ENCODE data around the gene PLPP4.

Gene PLPP4

DNA sequence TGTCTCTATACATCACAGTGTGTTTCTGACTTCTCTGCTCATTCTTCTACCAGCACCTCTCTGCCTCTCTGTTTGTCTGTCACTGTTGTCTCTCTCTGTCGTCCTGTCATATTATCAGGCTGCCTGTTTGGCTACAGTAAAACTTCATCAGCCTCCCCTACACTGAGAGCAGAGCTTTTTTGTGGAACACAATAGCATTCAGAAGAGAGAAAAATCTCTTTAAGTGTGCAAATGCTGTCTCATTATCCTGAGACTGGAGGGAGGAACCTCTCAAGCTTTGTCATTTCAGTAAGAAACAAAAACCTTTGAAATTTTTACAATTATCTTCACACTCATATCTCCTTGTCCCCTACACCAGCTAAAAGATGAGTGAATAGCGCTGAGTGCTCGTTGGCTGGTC, 148.4 kb downstream of the PLPP4 start:
- TF ChIP-seq, protein P1, sequence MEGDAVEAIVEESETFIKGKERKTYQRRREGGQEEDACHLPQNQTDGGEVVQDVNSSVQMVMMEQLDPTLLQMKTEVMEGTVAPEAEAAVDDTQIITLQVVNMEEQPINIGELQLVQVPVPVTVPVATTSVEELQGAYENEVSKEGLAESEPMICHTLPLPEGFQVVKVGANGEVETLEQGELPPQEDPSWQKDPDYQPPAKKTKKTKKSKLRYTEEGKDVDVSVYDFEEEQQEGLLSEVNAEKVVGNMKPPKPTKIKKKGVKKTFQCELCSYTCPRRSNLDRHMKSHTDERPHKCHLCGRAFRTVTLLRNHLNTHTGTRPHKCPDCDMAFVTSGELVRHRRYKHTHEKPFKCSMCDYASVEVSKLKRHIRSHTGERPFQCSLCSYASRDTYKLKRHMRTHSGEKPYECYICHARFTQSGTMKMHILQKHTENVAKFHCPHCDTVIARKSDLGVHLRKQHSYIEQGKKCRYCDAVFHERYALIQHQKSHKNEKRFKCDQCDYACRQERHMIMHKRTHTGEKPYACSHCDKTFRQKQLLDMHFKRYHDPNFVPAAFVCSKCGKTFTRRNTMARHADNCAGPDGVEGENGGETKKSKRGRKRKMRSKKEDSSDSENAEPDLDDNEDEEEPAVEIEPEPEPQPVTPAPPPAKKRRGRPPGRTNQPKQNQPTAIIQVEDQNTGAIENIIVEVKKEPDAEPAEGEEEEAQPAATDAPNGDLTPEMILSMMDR (IDR thresholded peaks at IDR 0.05; ENCODE audit: low read depth, low read length), result no peak

DNA sequence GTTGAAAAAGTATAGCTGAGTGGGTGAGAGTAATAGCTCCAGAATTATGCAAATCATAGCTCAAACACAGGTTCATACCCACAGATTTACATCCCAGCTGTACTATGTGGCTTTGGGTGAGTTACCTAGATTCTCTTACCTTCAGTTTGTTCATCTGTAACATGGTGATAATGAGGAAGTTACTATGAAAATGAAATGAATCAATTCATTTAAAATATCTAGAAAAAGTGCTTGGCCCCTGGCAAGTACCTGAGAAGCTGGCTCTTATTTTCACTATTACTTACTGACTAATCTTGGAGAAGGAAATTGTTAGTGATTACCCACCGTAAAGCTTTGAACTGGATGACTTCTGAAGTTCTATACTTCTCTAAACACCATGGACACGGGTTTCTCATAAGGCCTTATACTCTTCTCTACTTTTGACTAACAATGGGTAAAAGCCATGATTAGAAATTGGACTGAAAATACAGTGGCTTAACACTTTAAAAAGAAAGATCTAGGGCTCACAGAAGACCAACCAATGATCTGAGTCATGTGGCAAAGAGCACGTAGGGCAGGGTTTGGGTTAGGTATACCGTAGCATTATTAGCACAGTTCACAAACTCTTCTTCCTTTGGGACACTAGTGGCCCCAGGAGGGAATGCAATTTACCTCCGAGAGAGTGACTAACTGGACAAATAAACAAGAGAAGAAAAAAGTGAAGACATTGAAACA, 149.2 kb downstream of the PLPP4 start:
- no peak for DNase-seq (ENCODE audit: extremely low read depth, low read depth)
- TF ChIP-seq, protein P1 (IDR thresholded peaks at IDR 0.05; ENCODE audit: low read depth, low read length), result no peak

More for the DNA sequence above, 148.4 kb downstream of the PLPP4 start:
- no peak for DNase-seq (ENCODE audit: extremely low read depth, low read depth)

DNA sequence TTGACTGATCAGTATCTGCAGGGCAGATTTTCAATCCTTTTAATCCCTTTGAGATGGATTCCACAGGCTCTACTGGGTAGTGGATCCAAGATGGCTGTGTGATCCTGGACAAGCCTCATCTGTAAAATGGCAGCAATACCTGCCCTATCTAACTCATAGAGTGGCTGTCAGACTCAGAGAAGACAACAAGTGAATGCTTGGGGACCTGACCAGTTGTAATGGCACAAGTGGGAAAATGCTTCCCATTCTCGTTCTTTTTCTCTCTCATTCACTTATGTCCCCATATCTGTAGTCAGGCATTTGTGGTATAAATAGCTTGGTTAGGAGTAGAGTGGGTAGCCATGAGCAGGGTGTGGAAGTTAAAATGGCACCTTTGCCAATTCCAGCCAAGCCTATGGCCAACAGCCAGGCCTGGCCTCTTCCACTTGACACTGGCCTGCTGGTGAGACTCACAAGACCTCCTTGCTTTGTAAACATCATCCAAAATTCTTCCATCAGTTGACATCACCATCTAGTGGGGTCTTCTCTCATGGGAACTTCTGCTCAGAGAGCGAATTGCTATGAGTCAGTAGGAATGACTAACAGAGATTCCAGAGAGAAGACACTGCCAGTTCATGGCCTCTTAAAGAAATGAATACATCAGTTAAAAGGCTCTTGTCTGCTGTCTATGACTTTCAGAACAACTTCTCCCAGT, 150.1 kb downstream of the PLPP4 start:
- DNase-seq (ENCODE audit: extremely low read depth, low read depth), result no peak
- TF ChIP-seq, protein P1 (IDR thresholded peaks at IDR 0.05; ENCODE audit: low read depth, low read length), result no peak

DNA sequence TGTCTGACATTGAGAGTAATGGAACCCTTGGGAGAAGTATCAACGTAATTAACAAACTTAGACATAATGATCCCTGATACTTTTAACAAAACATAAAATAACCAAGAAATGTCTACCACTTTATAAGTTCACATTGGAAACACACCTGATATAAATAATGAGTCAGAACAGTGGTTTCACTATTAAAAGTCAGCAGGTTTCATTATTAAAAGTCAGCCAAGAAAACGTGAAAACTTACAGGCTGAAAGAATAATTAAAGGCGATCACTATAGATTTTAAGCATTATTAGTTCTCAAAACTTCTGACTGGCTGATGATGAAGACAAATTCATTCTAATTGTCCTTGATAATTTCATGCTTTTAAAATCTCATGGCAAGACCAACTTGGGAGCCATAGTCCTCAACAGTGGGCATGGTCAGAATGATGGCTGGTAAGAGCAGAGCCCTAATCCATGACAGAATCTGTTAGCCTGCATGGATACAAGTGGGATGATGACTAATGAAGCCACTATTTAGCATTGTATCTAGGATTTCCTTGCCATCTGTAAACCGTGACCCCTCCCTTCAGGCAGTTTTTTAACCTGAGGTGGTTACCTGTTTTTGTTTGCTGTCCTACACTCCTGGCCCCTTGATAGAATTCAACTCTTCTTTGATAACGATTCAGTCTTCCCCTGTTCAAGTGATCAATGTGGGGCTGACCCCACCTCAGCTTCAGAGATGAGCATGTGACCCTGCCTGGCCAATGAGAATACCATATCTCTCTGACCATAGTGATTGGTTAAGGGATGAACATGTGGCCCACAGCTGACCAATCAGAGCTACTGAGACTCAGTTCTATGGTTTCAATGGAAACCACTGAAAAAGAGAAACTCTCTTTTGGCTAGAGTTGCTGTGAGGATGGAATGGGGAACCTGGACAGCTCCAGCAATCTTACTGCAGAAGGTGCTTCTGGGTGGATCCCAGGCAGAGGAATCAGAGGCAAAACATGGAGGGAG, 151.0 kb downstream of the PLPP4 start:
- no peak for DNase-seq (ENCODE audit: extremely low read depth, low read depth)
- TF ChIP-seq, protein P1 (IDR thresholded peaks at IDR 0.05; ENCODE audit: low read depth, low read length), result no peak

DNA sequence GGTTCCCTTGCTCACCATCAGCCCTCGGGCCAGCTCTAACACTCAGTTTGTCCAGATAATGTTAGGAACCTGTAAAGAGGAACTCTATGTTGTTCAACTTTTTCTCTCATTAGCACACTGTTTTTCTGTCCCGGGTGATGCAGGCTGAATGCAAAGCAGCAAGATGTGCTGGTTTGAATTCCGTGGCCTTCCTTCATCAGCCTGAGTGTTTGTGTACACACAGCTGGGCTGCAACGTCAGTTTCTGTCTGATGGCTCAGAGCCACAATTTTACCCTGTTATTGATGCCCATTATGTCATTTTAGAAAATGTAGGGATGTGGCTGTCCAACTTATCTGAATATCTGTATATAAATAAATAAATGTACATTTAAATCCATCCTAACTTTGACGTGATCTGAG, 152.0 kb downstream of the PLPP4 start:
- no peak for DNase-seq (ENCODE audit: extremely low read depth, low read depth)
- TF ChIP-seq, protein P1 (IDR thresholded peaks at IDR 0.05; ENCODE audit: low read depth, low read length), result no peak

DNA sequence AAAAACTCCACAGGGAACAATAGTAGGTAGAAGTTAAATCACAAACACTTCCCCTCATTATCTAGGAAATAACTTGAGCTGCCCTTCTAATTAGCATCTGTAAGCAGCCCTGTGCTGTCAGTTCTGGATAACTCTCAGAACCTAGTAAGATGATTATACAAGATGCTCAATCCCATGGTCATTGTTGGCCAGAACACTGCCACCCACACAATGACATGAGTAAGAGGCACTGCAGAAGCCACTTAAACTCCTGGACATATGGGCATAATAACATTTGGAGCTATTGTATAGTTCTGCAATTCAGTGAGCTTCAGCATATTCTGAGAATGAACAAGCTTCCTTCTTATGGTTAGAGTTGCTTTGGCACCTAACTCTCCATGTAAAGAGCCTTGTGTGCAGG, 153.8 kb downstream of the PLPP4 start:
- DNase-seq (ENCODE audit: extremely low read depth, low read depth), result no peak
- TF ChIP-seq, protein P1 (IDR thresholded peaks at IDR 0.05; ENCODE audit: low read depth, low read length), result no peak

All from AG09319 (cell line).